Measurements from ENCODE around the gene MYO7B. TPM values are rescaled to one million over a fixed set of nuclear protein-coding genes. Genes with fewer than 3 reads are reported as not detected.

Gene MYO7B
- total RNA-seq, 1 experiment from 2014 or later: 0.05 TPM

DNA sequence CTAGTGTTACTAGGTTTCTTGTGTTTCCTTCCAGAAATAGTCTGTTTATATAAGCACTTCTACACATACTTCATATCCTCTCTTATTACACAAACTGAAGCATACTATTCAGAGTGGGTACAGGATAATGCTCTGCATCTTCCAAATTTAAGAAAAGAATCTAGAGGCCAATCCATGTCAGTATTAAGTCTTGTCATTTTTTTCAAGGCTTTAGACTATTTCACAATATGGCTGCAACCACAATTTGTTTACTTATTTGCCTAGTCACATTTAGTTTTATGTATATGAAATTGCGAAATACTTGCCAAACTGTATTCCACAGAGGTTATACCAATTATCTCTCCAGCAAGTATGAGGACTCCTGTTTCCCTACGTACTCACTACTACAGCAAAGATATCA lies 37.1 kb upstream of the MYO7B start:
- Mint-ChIP-seq H3K27me3 (ENCODE audit: unreplicated experiment) (no peaks in the 10 kb centered on the region), H3K4me3 (ENCODE audit: low read depth, unreplicated experiment) (no peak overlapping the region), H3K27ac (ENCODE audit: unreplicated experiment) (no peak overlapping the region), H3K36me3 (ENCODE audit: insufficient read depth, unreplicated experiment) (peaks cover 87% of the 10 kb centered on the region), H3K9me3 (ENCODE audit: low read depth, unreplicated experiment) (no peaks in the 10 kb centered on the region), H3K4me1 (ENCODE audit: low read depth, unreplicated experiment) (no peaks in the 10 kb centered on the region)
- DNase-seq: no peak
- CTCF ChIA-PET: no interaction called here
- BruUV-seq (replicated peaks): no TSS peak
- intact Hi-C loops (cut with micrococcal nuclease; ENCODE audit: unreplicated experiment): no loop called here
- TF ChIP-seq, protein P1, sequence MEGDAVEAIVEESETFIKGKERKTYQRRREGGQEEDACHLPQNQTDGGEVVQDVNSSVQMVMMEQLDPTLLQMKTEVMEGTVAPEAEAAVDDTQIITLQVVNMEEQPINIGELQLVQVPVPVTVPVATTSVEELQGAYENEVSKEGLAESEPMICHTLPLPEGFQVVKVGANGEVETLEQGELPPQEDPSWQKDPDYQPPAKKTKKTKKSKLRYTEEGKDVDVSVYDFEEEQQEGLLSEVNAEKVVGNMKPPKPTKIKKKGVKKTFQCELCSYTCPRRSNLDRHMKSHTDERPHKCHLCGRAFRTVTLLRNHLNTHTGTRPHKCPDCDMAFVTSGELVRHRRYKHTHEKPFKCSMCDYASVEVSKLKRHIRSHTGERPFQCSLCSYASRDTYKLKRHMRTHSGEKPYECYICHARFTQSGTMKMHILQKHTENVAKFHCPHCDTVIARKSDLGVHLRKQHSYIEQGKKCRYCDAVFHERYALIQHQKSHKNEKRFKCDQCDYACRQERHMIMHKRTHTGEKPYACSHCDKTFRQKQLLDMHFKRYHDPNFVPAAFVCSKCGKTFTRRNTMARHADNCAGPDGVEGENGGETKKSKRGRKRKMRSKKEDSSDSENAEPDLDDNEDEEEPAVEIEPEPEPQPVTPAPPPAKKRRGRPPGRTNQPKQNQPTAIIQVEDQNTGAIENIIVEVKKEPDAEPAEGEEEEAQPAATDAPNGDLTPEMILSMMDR (IDR thresholded peaks at IDR 0.05; ENCODE audit: unreplicated experiment): no peak

DNA sequence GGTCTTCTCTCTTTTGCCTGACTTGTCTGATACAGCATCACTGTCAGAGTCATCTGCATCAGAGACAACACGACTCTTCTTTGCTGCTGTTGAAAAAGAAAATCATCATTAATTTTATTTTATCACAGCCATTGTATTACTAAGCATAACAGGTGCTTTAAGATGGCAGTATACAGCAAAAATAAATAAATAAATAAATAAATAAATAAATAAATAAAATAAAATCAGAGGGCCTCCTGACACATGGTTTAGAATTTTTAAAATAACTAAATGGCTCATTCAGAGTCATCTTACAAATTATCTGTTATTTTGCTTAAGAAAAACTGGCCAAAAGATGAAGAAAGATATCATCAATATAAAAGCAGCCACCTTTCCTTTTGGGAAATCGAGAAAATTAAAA lies 32.0 kb upstream of the MYO7B start:
- intact Hi-C loops (cut with micrococcal nuclease; ENCODE audit: unreplicated experiment): no loop called here
- Mint-ChIP-seq H3K27ac (ENCODE audit: unreplicated experiment) (peak overlapping the region; percentile 46), H3K9me3 (ENCODE audit: low read depth, unreplicated experiment) (no peaks in the 10 kb centered on the region), H3K4me3 (ENCODE audit: low read depth, unreplicated experiment) (no peak overlapping the region), H3K36me3 (ENCODE audit: insufficient read depth, unreplicated experiment) (peaks cover 62% of the 10 kb centered on the region), H3K4me1 (ENCODE audit: low read depth, unreplicated experiment) (peaks cover 8% of the 10 kb centered on the region), H3K27me3 (ENCODE audit: unreplicated experiment) (no peaks in the 10 kb centered on the region)
- BruUV-seq (replicated peaks): no TSS peak
- no peak for DNase-seq
- TF ChIP-seq, protein P1 (IDR thresholded peaks at IDR 0.05; ENCODE audit: unreplicated experiment): no peak
- CTCF ChIA-PET: no interaction called here

DNA sequence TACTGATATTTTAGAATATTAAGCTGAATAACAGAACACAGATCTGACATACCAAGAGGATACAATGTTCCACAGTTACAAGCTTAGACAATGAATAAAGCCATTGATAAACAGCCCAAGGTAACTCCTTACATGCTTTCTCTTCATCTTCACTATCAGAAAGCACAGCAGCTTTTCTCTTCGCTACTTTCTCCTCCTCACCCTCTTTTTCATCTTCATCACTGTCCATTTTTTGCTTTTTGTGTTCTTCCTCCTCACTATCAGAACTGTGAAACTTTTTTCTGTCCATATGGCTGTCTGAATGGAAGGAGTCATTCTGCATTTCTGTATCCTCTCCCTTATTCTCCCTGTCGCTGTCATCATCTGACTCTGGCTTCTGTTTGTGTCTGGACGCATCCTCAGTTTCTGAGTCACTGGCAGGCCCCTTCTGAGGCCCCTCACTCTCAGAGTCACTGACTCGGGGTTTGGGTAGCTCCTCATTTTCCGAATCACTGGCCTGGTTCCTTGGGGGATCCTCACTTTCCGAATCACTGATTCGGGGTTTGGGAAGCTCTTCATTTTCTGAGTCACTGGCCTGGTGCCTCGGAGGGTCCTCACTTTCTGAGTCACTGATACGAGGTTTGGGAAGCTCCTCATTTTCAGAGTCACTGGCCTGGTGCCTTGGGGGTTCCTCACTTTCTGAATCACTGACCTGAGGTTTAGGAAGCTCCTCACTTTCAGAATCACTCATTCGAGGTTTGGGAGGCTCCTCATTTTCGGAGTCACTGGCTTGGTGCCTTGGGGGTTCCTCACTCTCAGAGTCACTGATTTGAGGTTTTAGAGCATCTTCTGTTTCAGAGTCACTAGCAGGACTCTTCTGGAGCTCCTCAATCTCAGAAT lies 30.7 kb upstream of the MYO7B start:
- intact Hi-C loops (cut with micrococcal nuclease; ENCODE audit: unreplicated experiment): no loop called here
- Mint-ChIP-seq H3K4me3 (ENCODE audit: low read depth, unreplicated experiment) (no peak overlapping the region), H3K36me3 (ENCODE audit: insufficient read depth, unreplicated experiment) (peaks cover 50% of the 10 kb centered on the region), H3K9me3 (ENCODE audit: low read depth, unreplicated experiment) (no peaks in the 10 kb centered on the region), H3K27ac (ENCODE audit: unreplicated experiment) (no peak overlapping the region), H3K4me1 (ENCODE audit: low read depth, unreplicated experiment) (peaks cover 15% of the 10 kb centered on the region), H3K27me3 (ENCODE audit: unreplicated experiment) (no peaks in the 10 kb centered on the region)
- DNase-seq: no peak
- BruUV-seq (replicated peaks): TSS peak; percentile 96
- CTCF ChIA-PET: no interaction called here
- TF ChIP-seq, protein P1 (IDR thresholded peaks at IDR 0.05; ENCODE audit: unreplicated experiment): no peak

DNA sequence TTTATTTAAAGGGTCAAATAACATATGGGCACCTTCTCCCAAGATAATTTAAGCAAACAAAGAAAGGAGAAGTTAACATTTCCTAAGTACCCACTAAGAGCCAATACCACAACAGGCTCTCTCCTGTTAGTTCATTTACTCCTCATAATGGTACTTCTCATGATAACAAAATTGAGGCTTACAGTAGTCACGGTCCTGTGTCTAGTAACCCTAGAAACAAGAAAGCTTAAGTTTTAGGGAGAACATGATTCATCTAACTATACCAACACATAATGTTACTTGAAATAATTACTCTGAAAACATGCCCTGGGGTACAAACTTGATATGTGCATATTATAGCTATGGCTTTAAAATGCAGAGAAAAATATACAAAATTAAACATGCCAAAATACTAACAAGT lies 29.0 kb upstream of the MYO7B start:
- Mint-ChIP-seq H3K36me3 (ENCODE audit: insufficient read depth, unreplicated experiment) (peaks cover 42% of the 10 kb centered on the region), H3K27ac (ENCODE audit: unreplicated experiment) (no peak overlapping the region), H3K9me3 (ENCODE audit: low read depth, unreplicated experiment) (no peaks in the 10 kb centered on the region), H3K4me1 (ENCODE audit: low read depth, unreplicated experiment) (peaks cover 28% of the 10 kb centered on the region), H3K27me3 (ENCODE audit: unreplicated experiment) (no peaks in the 10 kb centered on the region), H3K4me3 (ENCODE audit: low read depth, unreplicated experiment) (no peak overlapping the region)
- no peak for DNase-seq
- no TSS peak for BruUV-seq (replicated peaks)
- TF ChIP-seq, protein P1 (IDR thresholded peaks at IDR 0.05; ENCODE audit: unreplicated experiment): no peak
- intact Hi-C loops (cut with micrococcal nuclease; ENCODE audit: unreplicated experiment): no loop called here
- CTCF ChIA-PET: interaction anchor here (0.5 kb wide), 1 partner anchor 13 kb away, joined by 5 read pairs; no protein-coding TSS in a partner anchor

All from Calu3 (cell line).